GM19438 (cell line): ENCODE data around the gene TMEM69.
"Not testable (repeated sequence)": the region's sequence is repeated elsewhere in the genome, so short reads cannot be mapped to it uniquely, and the experiment has no call there.

Experiments used
- ATAC-seq: cut with Tn5 transposase; IDR thresholded peaks from one replicate; pipeline ENCODE4 v1.9.1; 2021; ENCODE audit warnings: low read depth; ENCODE audit not compliant: unreplicated experiment

The TMEM69 gene

GRCh38 chr1:45677751-45678245, 10.2 kb upstream of the TMEM69 start:
- ATAC-seq = no peak

DNA sequence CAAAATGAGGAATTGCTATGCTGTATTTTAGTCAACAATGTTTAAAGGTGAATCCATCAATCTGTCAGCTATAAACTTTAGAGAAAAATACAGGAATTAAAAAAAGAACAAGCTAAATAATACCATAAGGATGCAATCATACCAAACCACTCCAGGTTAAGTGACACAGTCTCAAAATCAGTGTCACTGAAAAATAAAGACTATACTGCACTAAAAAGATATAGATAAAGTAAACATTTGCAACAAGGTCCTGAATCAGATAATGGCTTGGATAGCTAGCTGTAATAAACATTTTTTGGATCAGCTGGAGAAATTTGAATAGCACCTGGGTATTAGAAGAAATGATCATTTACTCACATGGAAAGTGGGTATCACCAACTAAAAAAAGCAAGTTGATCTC, 9.5 kb upstream of the TMEM69 start:
- ATAC-seq = no peak

DNA sequence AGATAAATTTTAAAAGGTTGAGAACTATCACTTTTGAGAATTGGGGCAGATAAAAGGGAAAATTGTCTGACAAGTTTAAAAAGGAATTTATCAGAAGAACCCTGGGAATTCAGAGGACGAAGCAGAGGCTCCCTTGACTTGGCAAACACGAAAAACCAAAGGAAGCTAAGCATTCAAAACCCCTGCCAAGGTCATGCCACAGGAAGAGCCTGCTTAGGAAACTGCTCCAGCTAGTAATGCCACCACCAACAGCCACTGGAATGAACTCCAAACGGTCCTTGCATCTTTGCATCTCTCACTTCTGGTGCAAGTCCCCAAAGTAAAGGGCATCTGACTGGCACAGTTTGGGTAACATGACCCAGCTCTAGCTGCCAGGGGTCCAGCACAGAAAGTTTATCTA, 8.9 kb upstream of the TMEM69 start:
- ATAC-seq = no peak

- ATAC-seq = no peak
These were observed 5.0 kb upstream of the TMEM69 start for GRCh38 chr1:45682942-45683341.

DNA sequence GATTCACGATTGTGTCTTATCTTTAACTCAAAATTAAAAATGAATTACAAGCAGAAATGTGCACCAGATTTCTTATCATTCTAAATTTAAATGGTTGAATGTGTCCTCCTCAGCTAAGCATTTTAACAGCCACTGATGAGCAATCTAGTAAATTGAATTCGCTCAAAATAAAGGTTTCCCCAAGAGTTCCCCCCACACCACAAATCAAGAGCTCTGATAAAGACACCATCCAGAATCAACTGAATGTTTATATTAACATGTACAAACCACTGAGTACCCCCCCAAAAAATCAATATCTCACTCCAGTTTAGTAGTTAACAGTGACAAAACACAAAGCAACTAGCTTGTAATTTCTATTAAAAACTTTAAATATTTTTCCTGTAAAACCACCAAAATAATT, 3.6 kb upstream of the TMEM69 start:
- ATAC-seq = no peak

DNA sequence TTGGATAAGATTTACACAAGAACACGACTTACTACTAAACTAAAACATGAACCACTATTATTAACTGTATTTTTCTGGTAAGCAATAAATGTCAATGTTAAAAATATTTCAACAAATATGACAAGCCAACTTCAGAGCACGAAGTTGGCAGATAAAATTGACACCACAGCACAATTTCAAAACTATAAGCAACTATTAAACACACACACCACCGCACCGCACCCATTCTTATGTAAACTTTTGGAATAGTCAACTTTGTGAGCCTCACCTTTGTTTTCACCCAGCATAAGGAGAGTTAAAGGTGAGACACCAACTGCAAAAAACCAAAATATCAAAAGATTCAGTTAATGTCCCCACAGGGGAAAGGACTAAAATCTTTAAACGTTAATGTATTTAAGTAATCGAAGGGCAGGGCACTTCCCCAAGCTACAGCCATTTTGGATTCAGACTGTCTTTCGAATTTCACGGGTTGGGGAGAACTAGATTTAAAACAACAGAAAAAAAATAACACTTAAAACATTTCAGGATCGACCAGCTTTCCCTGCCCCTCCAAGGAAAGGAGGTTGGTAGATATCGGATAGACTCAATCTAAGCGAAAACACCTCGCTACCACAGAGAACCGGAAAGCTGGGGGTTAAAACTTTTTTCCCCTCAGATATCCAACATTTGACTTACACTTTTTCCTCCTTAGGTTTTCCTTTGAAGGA, 2.5 kb upstream of the TMEM69 start:
- ATAC-seq = no peak

- ATAC-seq = peak; percentile 4
These were observed 2.0 kb upstream of the TMEM69 start for GRCh38 chr1:45686015-45686287.

- ATAC-seq = peak; percentile 54
These were observed 1.5 kb upstream of the TMEM69 start, which contains the start of gene GPBP1L1 for GRCh38 chr1:45686288-45687013. GPBP1L1 (minus strand) TSS chr1:45686533; CDS start chr1:45659087, 27,446 bp downstream.

DNA sequence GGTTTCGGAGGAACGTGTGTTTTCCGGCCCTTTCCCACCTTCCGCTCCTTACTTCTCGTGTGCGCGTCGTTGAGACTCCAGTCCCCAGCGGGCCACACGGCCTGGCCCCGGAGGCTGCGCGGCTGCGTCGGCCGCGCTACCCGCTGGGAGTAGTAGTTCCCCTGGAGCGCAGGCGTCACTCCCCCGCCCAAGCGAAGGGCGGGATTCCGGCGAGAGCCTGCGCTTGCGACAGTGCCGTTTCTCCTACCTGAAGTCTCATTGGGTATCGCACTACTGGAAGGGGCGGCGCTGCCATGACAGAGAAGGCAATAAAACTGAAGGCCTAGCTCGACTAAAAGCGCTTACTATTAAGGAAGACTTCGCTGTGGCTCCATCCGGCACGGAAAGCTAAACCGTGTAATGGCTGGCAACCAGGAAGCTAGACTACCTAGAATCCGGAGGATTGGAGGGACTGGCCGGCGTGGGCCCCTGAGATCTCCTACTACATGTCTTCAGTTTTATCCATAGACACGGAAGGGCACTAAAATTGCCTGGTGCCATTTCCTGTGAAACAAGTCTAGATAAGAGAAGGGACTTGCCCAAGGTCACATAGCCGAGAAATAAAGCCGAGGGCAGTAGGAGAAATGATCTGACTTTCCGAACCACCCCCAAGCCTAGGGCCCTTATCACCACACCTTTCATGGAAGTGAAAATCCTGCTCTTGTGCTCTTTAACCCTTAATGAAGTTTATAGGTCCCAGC, 797 bp upstream of the TMEM69 start:
- peak; percentile 84 for ATAC-seq

GRCh38 chr1:45693811-45694210, 5.8 kb downstream of the TMEM69 start:
- ATAC-seq = not testable (repeated sequence)

DNA sequence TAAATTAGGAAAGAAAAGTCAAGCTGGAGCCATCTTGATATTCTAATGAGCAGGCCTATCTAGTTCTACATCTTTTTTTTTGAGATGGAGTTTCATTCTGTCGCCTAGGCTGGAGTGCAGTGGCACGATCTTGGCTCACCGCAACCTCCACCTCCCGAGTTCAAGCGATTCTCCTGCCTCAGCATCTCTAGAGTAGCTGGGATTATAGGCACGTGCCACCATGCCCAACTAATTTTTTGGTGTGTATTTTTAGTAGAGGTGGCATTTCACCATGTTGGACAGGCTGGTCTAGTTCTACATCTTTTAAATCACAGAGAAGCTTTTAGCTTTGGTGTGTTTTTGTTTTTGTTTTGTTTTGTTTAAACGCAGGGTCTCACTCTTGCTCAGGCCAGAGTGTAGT, 6.8 kb downstream of the TMEM69 start:
- no peak for ATAC-seq

DNA sequence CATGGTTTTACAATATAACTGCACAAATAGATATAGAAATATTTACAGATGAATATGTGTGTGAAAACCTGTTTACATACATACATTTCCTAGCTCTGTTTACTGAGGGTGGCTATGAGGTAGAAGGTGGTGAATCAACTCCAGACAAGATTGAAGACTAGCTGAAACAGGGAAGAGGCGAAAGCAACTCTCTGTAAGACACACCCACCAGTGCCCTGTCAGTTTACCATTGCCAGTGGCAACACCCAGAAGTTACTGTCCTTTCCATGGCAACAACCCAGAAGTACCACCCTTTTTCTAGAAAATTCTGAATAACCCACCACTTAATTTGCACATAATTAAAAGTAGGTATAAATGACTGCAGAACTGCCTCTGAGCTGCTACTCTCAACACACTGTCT, 16.7 kb downstream of the TMEM69 start:
- no peak for ATAC-seq

DNA sequence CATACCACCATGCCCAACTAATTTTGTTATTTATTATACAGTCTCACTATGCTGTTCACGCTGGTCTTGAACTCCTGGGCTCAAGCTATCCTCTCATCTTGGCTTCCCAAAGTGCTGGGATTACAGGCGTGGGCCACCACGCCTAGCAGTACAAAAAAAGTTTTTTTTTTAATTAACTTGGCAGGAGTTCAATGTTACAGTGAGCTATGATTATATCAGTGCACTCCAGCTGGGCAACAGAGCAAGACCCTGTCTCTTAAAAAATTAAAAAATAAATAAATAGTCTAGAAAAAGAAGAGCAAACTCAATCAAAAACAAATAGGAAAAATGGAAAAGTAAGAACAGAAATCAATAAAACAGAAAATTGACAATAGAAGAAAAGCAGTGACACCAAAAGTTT, 25.7 kb downstream of the TMEM69 start:
- ATAC-seq = no peak

DNA sequence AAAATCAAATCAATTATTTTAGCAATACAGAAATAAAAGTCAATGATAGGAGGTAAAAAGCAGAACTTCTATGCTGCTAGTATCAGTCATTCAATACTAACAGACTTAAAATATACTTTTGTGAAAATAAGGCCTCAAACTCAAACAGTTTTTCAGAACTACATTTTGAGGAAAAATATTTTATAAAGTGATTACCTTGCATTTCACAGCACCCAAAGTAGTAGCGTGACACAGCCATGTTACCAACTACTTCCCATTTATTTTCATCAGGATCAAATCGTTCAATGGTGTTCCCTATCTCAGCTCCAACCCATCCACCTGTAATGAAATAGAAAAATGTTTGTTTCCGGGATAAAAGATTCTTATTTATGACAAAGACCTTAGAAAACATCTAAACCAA, 28.7 kb downstream of the TMEM69 start:
- ATAC-seq = no peak

DNA sequence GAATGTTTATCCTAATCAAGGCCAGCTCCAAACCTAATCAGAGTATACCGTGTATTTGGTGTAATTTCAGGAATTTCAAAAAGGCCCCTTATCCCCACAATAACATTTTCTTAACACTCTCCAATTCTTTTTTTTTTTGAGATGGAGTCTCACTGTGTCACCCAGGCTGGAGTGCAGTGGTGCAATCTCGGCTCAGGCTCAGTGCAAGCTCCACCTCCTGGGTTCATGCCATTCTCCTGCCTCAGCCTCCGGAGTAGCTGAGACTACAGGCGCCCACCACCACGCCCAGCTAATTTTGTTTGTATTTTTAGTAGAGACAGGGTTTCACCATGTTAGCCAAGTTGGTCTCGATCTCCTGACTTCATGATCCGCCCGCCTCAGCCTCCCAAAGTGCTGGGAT, 29.4 kb downstream of the TMEM69 start:
- ATAC-seq = not testable (repeated sequence)

DNA sequence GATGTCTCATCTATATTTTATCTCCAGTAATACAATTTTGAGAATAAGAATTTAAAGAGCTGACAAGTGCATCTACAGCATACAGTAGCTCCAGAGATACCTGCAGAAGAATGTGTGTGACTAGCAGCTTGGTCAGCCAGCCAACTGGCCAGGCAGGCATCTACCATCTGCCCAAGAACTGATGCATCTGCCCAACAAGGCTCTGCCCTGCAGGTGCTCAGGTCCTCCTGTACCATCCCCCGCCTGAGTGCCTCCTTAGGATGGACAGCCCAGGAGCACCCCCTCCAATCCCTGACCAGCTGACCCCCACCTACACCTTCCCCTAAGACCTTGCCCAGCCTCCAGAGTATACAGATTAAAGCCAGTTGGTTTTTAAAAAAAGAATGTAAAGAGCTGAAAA, 30.3 kb downstream of the TMEM69 start:
- no peak for ATAC-seq

- no peak for ATAC-seq
These were observed 33.2 kb downstream of the TMEM69 start for GRCh38 chr1:45721207-45721606.

GRCh38 chr1:45722809-45723208, 34.8 kb downstream of the TMEM69 start:
- no peak for ATAC-seq

- no peak for ATAC-seq
These were observed 35.4 kb downstream of the TMEM69 start for GRCh38 chr1:45723248-45723930.

DNA sequence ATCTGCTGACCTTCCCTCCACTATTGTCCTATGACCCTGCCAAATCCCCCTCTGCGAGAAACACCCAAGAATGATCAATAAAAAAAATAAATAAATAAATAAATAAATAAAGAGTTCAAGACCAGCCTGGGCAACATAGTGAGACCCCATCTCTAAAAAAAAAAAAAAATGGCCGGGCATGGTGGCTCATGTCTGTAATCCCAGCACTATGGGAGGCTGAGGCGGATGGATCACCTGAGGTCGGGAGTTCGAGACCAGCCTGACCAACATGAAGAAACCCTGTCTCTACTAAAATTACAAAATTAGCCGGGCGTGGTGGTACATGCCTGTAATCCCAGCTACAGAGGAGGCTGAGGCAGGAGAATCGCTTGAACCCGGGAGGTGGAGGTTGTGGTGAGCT, 38.0 kb downstream of the TMEM69 start:
- ATAC-seq = not testable (repeated sequence)
